HepG2 (cell line): ENCODE data around the gene UAP1L1. TPM values are rescaled to one million over a fixed set of nuclear protein-coding genes. Genes with fewer than 3 reads are reported as not detected.

Experiments used
- ARNTL ChIP-seq: sonication (generic); formaldehyde crosslinking; IDR thresholded peaks from 2 replicates; pipeline ENCODE4 v1.4.0; 2020; ENCODE audit warnings: mild to moderate bottlenecking, missing genetic modification reagents
- BORCS8-MEF2B ChIP-seq: sonication (generic); formaldehyde crosslinking; IDR thresholded peaks from 2 replicates; pipeline ENCODE4 v1.8.0; 2022; ENCODE audit warnings: mild to moderate bottlenecking, missing genetic modification reagents
- BRCA1 ChIP-seq: sonication (generic); formaldehyde crosslinking; IDR thresholded peaks from 2 replicates; pipeline ENCODE4 v1.4.0; 2020; ENCODE audit warnings: missing genetic modification reagents
- CBX2 ChIP-seq, 2 experiments: fragments of 200-600 bp in 1 of 2; sonication (generic); formaldehyde crosslinking in 1 of 2; IDR thresholded peaks; 2 replicates each; pipeline versions ENCODE4 v1.7.0 to v1.8.1; 2018 to 2022; ENCODE audit warnings: low read depth in 2 of 2, low read length in 1 of 2, mild to moderate bottlenecking in 1 of 2, missing genetic modification reagents in 1 of 2
- E2F2 ChIP-seq: sonication (generic); formaldehyde crosslinking; IDR thresholded peaks from 2 replicates; pipeline ENCODE4 v1.4.0; 2020; ENCODE audit warnings: missing genetic modification reagents, borderline replicate concordance
- EED ChIP-seq: sonication (generic); formaldehyde crosslinking; IDR thresholded peaks from 2 replicates; pipeline ENCODE4 v1.5.0; 2020; ENCODE audit warnings: mild to moderate bottlenecking, missing genetic modification reagents
- ISX ChIP-seq: sonication (generic); formaldehyde crosslinking; conservative IDR thresholded peaks from 2 replicates; pipeline ENCODE4 v1.5.0; 2020; ENCODE audit warnings: missing genetic modification reagents
- KLF15 ChIP-seq: sonication (generic); formaldehyde crosslinking; IDR thresholded peaks from 2 replicates; pipeline ENCODE4 v1.8.1; 2023; ENCODE audit warnings: borderline replicate concordance, mild to moderate bottlenecking, inconsistent platforms, missing genetic modification reagents, mixed read lengths
- KLF6 ChIP-seq: IDR thresholded peaks from 2 replicates; pipeline ENCODE4 v1.8.0; 2016; ENCODE audit warnings: missing biosample characterization, missing genetic modification reagents
- MLXIP ChIP-seq: sonication (generic); formaldehyde crosslinking; IDR thresholded peaks from 2 replicates; pipeline ENCODE4 v1.9.0; 2021; ENCODE audit warnings: missing genetic modification reagents, borderline replicate concordance
- MXD4 ChIP-seq: IDR thresholded peaks from 2 replicates; pipeline ENCODE4 v1.6.1; 2016; ENCODE audit warnings: mild to moderate bottlenecking, missing biosample characterization, missing genetic modification reagents
- NAIF1 ChIP-seq: sonication (generic); formaldehyde crosslinking; IDR thresholded peaks from 2 replicates; pipeline ENCODE4 v1.5.0; 2020; ENCODE audit warnings: mild to moderate bottlenecking, missing genetic modification reagents, borderline replicate concordance
- NONO ChIP-seq, 2 experiments: fragments of 450-650 bp in 1 of 2; sonication (generic) in 1 of 2; formaldehyde crosslinking in 1 of 2; IDR thresholded peaks in 1 of 2; conservative IDR thresholded peaks in 1 of 2; 2 replicates each; pipeline versions ENCODE4 v1.6.1 to v1.8.0; 2017 to 2022; ENCODE audit warnings: mild to moderate bottlenecking in 1 of 2, missing genetic modification reagents in 1 of 2, moderate library complexity in 1 of 2
- REXO4 ChIP-seq: sonication (generic); formaldehyde crosslinking; IDR thresholded peaks from 2 replicates; pipeline ENCODE4 v1.8.0; 2022; ENCODE audit warnings: missing genetic modification reagents, mild to moderate bottlenecking, borderline replicate concordance
- RFX3 ChIP-seq: IDR thresholded peaks from 2 replicates; pipeline ENCODE4 v1.6.1; 2016; ENCODE audit warnings: missing biosample characterization, missing genetic modification reagents
- SMYD3 ChIP-seq: sonication (generic); formaldehyde crosslinking; IDR thresholded peaks from 2 replicates; pipeline ENCODE4 v1.8.1; 2023; ENCODE audit warnings: mild to moderate bottlenecking, missing genetic modification reagents
- ZNF280D ChIP-seq: sonication (generic); formaldehyde crosslinking; IDR thresholded peaks from 2 replicates; pipeline ENCODE4 v1.5.1; 2020; ENCODE audit warnings: mild to moderate bottlenecking, missing genetic modification reagents
- ZNF296 ChIP-seq: sonication (generic); formaldehyde crosslinking; conservative IDR thresholded peaks from 2 replicates; pipeline ENCODE4 v1.5.0; 2020; ENCODE audit warnings: mild to moderate bottlenecking, missing genetic modification reagents
- ZNF510 ChIP-seq: sonication (generic); formaldehyde crosslinking; IDR thresholded peaks from 2 replicates; pipeline ENCODE4 v1.4.0; 2020; ENCODE audit warnings: low read depth, mild to moderate bottlenecking, missing genetic modification reagents
- ZNF564 ChIP-seq: sonication (generic); formaldehyde crosslinking; IDR thresholded peaks from 2 replicates; pipeline ENCODE4 v1.8.1; 2023; ENCODE audit warnings: mild to moderate bottlenecking, missing genetic modification reagents
- ZNF770 ChIP-seq: sonication (generic); formaldehyde crosslinking; IDR thresholded peaks from 2 replicates; pipeline ENCODE4 v1.5.0; 2020; ENCODE audit warnings: mild to moderate bottlenecking, missing genetic modification reagents
- ZNF792 ChIP-seq: IDR thresholded peaks from 2 replicates; pipeline ENCODE4 v1.6.1; 2016
- polyA plus RNA-seq, 8 experiments: library from polyadenylated mRNA; depleted of rRNA in 3 of 8; stranded (reverse) in 7 of 8; unstranded in 1 of 8; fragments of >200 nt; fragmentation: Illumina TruSeq in 4 of 8; extraction: Trizol in 4 of 8; gene quantifications; 2 replicates each; pipeline versions ENCODE4 v1.2.1 to v1.2.3, GENCODE V29; 2011 to 2016; ENCODE audit warnings: low read depth in 4 of 8, missing spikeins in 1 of 8, mixed read lengths in 1 of 8; ENCODE audit not compliant: insufficient read depth in 1 of 8
- total RNA-seq, 5 experiments: library from RNA; depleted of rRNA; stranded (reverse); fragments of >200 nt; fragmentation: Illumina TruSeq; extraction: Trizol; gene quantifications; 2 replicates each; pipeline ENCODE4 v1.2.3, GENCODE V29; 2016; ENCODE audit warnings: low read depth in 1 of 5

Gene UAP1L1
- total and polyA plus RNA-seq, 2 of the 13 experiments (the other 11 are each of a cell fraction or from before 2014, with no cell fraction given): 5.4 to 6.4 TPM

GRCh38 chr9:137070906-137071275 is 6.4 kb upstream of the UAP1L1 start (continued):
- TF ChIP-seq MLXIP: no peak
- TF ChIP-seq EED (CRISPR knock-in tag): no peak
- TF ChIP-seq RFX3: no peak
- no peak for TF ChIP-seq NONO (IDR thresholded peaks at IDR 0.05)
- no peak; the same call in 1 of the 2 replicates for TF ChIP-seq NONO (CRISPR knock-in tag; conservative IDR thresholded peaks at IDR 0.05)
- TF ChIP-seq KLF15 (CRISPR knock-in tag): no peak
- no peak for TF ChIP-seq ISX (CRISPR knock-in tag)
- no peak for TF ChIP-seq REXO4 (CRISPR knock-in tag)
- 0 out of 2 replicates have a peak, but pooled peaks have one; percentile 6 for TF ChIP-seq ARNTL
- no peak for TF ChIP-seq ZNF564 (CRISPR knock-in tag)
- no peak for TF ChIP-seq BORCS8-MEF2B
- TF ChIP-seq ZNF770 (CRISPR knock-in tag): no peak
- TF ChIP-seq CBX2 (IDR thresholded peaks at IDR 0.05; ENCODE audit: low read depth, low read length): no peak
- no peak for TF ChIP-seq CBX2 (CRISPR knock-in tag; IDR thresholded peaks at IDR 0.05; ENCODE audit: low read depth)
- no peak for TF ChIP-seq NAIF1 (CRISPR knock-in tag)
- no peak for TF ChIP-seq ZNF510 (CRISPR knock-in tag)
- no peak for TF ChIP-seq E2F2
- TF ChIP-seq MXD4 (CRISPR knock-in tag): no peak
- TF ChIP-seq BRCA1: no peak
- no peak for TF ChIP-seq SMYD3
- no peak for TF ChIP-seq KLF6 (CRISPR knock-in tag)
- no peak for TF ChIP-seq ZNF280D (CRISPR knock-in tag)
- TF ChIP-seq ZNF296 (CRISPR knock-in tag): no peak
- no peak for TF ChIP-seq ZNF792 (CRISPR knock-in tag)
